Vagina (tissue), 2 donors: ENCODE measurements around the gene ZNF443.
"Not testable (repeated sequence)": the region's sequence is repeated elsewhere in the genome, so short reads cannot be mapped to it uniquely, and the experiment has no call there.

Experiments
- CTCF ChIP-seq, 3 experiments: fragments of 450-650 bp in 2 of 3; fragments of 200-600 bp in 1 of 3; sonication (generic) in 1 of 3; IDR thresholded peaks; one replicate each; pipeline ENCODE4 v1.5.1; 2017 to 2019; ENCODE audit warnings: antibody characterized with exemption in 3 of 3, mild to moderate bottlenecking in 2 of 3, moderate library complexity in 2 of 3
- POLR2AphosphoS5 ChIP-seq, 2 donors: sonication (generic); formaldehyde crosslinking; IDR thresholded peaks; one replicate each; pipeline ENCODE4 v1.9.0; 2017; ENCODE audit warnings: antibody characterized with exemption in 2 of 2, mild to moderate bottlenecking in 2 of 2, low read depth in 1 of 2; ENCODE audit not compliant: insufficient read depth in 1 of 2

- not testable (repeated sequence) for TF ChIP-seq CTCF (IDR thresholded peaks at IDR 0.05); POLR2AphosphoS5 (IDR thresholded peaks at IDR 0.05; ENCODE audit: insufficient read depth in 1 of 2, low read depth in 1 of 2)
These were observed 23.3 kb upstream of the ZNF443 start for GRCh38 chr19:12464139-12464538.
